Activated CD8-positive, alpha-beta memory T cell treated with anti-CD3 and anti-CD28 coated beads, Interleukin-2, amount 50 U/mL, for 48 hours (primary cell): ENCODE results near the gene WDTC1.

Source experiments
- DNase-seq: peaks from one replicate; pipeline ENCODE4 v3.0.0-alpha.2; 2020

Gene WDTC1

GRCh38 chr1:27338751-27339150 lies 104.3 kb downstream of the WDTC1 start:
- DNase-seq = no peak

- DNase-seq = no peak
Measured at GRCh38 chr1:27339213-27339612, 104.8 kb downstream of the WDTC1 start.

- peak; percentile 84 for DNase-seq
Measured at GRCh38 chr1:27341525-27342252, 107.3 kb downstream of the WDTC1 start, which contains the start of gene SYTL1. TSS of gene SYTL1 (plus strand) at chr1:27342022. CDS start at chr1:27345335, 3,313 bp downstream.

- DNase-seq = peak; percentile 63
Measured at GRCh38 chr1:27342391-27342777, 108.0 kb downstream of the WDTC1 start.

- peak; percentile 79 for DNase-seq
Measured at GRCh38 chr1:27342778-27343638, 108.6 kb downstream of the WDTC1 start.

- DNase-seq = no peak
Measured at GRCh38 chr1:27343639-27344025, 109.2 kb downstream of the WDTC1 start.

- no peak for DNase-seq
Measured at GRCh38 chr1:27345272-27345671, 110.8 kb downstream of the WDTC1 start.

DNA sequence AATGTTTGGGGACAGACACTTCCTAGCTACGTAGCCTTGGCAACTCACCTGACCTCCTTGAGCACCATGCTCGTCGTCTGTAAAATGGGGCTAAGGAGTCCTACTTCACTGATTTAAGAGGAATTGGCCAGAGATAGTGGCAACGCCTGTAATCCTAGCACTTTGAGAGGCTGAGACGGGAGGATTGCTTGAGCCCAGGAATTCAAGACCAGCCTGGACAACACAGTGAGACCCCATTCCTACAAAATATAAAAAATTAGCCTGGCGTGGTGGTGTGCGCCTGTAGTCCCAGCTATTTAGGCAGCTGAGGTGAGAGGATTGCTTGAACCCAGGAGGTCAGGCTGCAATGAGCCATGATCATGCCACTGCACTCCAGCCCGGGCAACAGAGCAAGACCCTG lies 111.9 kb downstream of the WDTC1 start:
- no peak for DNase-seq

- DNase-seq = no peak
Measured at GRCh38 chr1:27346991-27347624, 112.7 kb downstream of the WDTC1 start.

GRCh38 chr1:27348861-27349783 lies 114.7 kb downstream of the WDTC1 start:
- no peak for DNase-seq

DNA sequence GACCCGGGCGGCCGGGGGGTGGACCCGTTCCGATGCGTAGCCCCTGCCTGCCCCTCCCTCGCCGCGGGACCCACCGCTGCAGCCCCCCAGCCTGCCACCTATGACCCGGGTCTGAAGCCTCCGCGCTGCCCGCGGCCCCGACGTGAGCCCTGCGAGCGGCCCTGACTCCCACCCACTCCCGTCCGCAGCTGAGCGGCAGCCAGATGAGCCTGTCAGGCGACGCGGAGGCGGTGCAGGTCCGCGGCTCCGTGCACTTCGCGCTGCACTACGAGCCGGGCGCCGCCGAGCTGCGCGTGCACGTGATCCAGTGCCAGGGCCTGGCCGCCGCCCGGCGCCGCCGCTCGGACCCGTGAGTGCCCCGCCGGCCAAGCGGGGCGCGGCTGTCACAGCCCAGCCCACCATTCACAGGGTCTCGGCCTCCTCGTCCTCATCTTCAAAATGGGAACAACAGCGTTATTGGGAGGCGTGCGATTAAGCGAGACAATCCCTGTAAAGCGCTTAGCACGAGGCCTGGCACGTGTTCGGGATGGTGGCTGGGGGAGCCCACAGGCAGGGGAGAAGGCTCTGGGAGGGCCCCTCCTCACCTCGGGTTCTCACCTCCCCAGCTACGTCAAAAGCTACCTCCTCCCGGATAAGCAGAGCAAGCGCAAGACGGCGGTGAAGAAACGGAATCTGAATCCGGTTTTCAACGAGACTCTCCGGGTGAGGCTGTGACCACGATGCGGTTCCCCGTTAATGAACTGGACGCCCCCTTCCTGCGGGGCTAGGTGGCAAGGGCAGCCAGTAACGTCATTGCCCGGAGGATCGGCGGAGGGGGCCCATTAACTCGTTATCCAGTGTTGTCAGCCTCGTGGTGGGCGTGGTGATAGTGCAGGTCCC lies 115.6 kb downstream of the WDTC1 start:
- DNase-seq = no peak

- no peak for DNase-seq
Measured at GRCh38 chr1:27350663-27351540, 116.5 kb downstream of the WDTC1 start.

- no peak for DNase-seq
Measured at GRCh38 chr1:27351541-27352107, 117.2 kb downstream of the WDTC1 start.

DNA sequence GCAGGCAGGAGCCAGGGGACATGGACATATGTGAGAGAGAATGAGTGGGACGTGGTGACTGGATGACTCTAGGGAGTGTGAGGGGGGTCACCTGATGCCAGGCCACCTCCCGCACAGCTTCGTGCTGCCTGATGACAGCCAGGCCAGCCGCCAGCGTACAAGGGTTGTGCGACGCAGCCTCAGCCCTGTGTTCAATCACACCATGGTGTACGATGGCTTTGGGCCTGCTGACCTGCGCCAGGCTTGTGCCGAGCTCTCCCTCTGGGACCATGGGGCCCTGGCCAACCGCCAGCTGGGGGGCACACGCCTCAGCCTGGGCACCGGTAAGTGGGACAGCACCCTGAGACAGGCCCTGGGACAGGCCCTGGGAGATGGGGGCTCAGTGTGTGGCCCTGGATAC lies 118.7 kb downstream of the WDTC1 start:
- no peak for DNase-seq

GRCh38 chr1:27353629-27354028 lies 119.2 kb downstream of the WDTC1 start:
- DNase-seq = no peak

GRCh38 chr1:27355683-27356082 lies 121.3 kb downstream of the WDTC1 start:
- no peak for DNase-seq

- DNase-seq = no peak
Measured at GRCh38 chr1:27356277-27356618, 121.8 kb downstream of the WDTC1 start.

- DNase-seq = peak; percentile 77
Measured at GRCh38 chr1:27356619-27357280, 122.3 kb downstream of the WDTC1 start.

DNA sequence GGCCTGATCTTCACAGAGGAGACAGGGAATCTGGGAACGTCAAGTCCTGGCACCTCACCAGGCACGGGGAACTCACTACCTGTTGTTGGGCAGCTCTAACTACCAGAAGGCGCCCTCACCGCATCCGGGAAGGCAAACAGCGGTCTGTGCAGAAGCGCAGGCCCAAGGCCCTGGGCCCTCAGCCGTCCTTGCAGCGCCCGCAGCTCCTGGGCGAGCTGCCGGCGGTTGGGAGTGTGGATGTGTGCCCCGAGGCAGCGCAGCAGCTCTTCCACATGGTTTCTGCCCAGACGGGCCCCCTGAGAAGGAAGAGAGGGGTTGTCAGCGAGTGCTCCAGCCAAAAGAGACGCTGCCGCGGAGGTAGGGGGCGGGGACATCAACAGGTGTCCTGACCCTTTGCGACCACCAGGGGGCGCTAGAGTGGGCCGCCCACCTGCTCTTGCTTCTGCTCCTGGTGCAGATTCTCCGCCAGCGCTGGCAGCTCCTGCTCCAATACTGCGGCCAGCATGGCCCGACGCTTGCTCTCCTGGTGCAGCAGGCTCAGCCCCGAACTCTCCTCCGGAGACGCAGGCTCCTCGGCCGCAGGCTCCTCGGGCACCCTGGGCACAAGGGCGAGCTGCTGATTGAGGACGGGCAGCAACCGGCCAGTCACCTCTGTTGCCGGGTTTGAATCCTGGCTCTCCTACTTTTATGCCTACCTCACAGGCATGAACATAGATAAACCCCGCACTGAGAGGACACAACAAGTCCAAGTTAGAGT lies 123.0 kb downstream of the WDTC1 start:
- DNase-seq = peak; percentile 95
